ENCODE measurements around the gene AGTRAP.

AGTRAP gene

DNA sequence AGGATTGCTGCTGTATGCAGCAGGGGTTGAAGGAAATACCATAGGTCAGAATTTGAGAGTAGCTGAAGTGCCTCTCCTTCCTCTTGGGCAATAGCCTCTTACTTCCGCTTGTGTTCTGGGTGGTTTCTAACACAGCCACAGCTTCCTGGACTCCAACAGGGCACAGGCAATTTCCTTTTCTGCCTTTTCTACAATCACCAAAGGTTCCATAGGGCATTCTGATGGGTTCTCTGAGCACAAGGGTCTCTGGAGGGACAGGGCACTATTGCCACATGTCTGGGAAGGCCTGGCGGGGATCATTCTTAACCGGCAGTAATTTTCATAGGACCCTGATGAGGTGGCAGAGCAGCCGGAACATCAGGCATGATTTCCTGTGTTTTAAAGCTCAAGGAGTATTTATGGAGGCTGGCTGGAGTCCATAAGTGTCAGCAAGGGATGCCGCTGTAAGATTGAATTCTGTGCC lies 5.5 kb upstream of the AGTRAP start:
- Histone ChIP-seq H3K36me3 (ENCODE audit: control insufficient read depth in 2 of 2, insufficient read depth in 1 of 2, low read length in 2 of 2) (no peaks in the 10 kb centered on the region), H3K9me3 (ENCODE audit: control insufficient read depth, insufficient read depth, low read depth, low read length) (no peaks in the 10 kb centered on the region), H3K4me3 (ENCODE audit: low read depth, low read length) (no peak overlapping the region), H3K27ac (ENCODE audit: extremely low read depth, low read depth, low read length) (no peak overlapping the region), H3K4me1 (ENCODE audit: control insufficient read depth, insufficient read depth, low read length) (no peaks in the 10 kb centered on the region)
- ChIA-PET POLR2A (no interaction called here), CTCF (interaction anchor here (1.3 kb wide), 1 partner anchor 11 kb away, joined by 4 read pairs; no protein-coding TSS in a partner anchor)
- TF ChIP-seq ZNF394 (tag by site-specific recombination; IDR thresholded peaks at IDR 0.05; ENCODE audit: borderline replicate concordance), result peak; percentile 85; the same call in 1 of the 2 replicates
- no peak for TF ChIP-seq ZNF16 (tag by site-specific recombination; IDR thresholded peaks at IDR 0.05; ENCODE audit: low read depth)

DNA sequence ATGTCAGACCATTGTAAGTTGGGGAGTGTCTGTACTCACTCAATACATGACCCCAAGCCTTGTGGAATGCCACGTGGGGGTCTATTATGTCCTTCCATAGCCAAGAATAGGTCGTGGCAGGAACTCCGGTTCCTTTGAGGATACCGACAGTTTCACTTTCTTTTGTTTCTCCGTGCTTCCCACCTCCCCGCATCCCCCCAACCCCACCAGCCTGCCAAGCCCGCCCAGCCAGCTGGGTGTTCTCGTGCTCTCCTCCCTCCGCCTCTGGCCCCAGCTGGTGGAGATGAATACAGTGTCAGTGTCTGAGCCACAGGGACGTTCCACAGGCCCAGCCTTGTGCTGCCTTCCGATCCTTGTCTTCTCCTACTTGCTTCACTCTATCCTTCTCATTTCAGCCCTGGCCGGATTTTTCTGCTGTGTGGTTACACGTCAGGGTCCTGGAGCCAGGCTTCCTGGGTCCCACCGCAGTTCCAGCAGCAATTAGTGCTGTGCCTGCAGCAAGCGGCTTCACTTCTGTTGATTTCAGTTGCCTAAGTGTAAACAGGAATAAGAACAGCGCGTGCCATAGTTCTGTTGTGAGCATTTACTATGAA lies 4.1 kb upstream of the AGTRAP start:
- Histone ChIP-seq H3K27ac (ENCODE audit: extremely low read depth, low read depth, low read length) (no peak overlapping the region), H3K36me3 (ENCODE audit: control insufficient read depth in 2 of 2, insufficient read depth in 1 of 2, low read length in 2 of 2) (no peaks in the 10 kb centered on the region), H3K4me1 (ENCODE audit: control insufficient read depth, insufficient read depth, low read length) (no peaks in the 10 kb centered on the region), H3K9me3 (ENCODE audit: control insufficient read depth, insufficient read depth, low read depth, low read length) (no peaks in the 10 kb centered on the region), H3K4me3 (ENCODE audit: low read depth, low read length) (no peak overlapping the region)
- ChIA-PET POLR2A (interaction anchor here (0.6 kb wide), 1 partner anchor 96 kb away, joined by 9 read pairs; no protein-coding TSS in a partner anchor), CTCF (interaction anchor here (0.6 to 1.3 kb wide), 2 partner anchors 12 to 622 kb away, joined by 4 to 5 read pairs; no protein-coding TSS in a partner anchor)
- TF ChIP-seq ZNF140 (tag by site-specific recombination; IDR thresholded peaks at IDR 0.05) (no peak), ZXDB (tag by site-specific recombination; IDR thresholded peaks at IDR 0.05) (no peak), ZNF473 (tag by site-specific recombination; IDR thresholded peaks at IDR 0.05) (no peak), GLIS1 (tag by site-specific recombination; IDR thresholded peaks at IDR 0.05) (0 out of 2 replicates have a peak, but pooled peaks have one; percentile 10)
- TF ChIP-seq, protein P1, sequence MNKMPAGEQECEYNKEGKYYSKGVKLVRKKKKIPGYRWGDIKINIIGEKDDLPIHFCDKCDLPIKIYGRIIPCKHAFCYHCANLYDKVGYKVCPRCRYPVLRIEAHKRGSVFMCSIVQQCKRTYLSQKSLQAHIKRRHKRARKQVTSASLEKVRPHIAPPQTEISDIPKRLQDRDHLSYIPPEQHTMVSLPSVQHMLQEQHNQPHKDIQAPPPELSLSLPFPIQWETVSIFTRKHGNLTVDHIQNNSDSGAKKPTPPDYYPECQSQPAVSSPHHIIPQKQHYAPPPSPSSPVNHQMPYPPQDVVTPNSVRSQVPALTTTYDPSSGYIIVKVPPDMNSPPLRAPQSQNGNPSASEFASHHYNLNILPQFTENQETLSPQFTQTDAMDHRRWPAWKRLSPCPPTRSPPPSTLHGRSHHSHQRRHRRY (tag by site-specific recombination; IDR thresholded peaks at IDR 0.05), result no peak
- TF ChIP-seq, protein P2, sequence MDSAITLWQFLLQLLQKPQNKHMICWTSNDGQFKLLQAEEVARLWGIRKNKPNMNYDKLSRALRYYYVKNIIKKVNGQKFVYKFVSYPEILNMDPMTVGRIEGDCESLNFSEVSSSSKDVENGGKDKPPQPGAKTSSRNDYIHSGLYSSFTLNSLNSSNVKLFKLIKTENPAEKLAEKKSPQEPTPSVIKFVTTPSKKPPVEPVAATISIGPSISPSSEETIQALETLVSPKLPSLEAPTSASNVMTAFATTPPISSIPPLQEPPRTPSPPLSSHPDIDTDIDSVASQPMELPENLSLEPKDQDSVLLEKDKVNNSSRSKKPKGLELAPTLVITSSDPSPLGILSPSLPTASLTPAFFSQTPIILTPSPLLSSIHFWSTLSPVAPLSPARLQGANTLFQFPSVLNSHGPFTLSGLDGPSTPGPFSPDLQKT (IDR thresholded peaks at IDR 0.05; ENCODE audit: borderline replicate concordance, low read depth, low read length), result no peak

DNA sequence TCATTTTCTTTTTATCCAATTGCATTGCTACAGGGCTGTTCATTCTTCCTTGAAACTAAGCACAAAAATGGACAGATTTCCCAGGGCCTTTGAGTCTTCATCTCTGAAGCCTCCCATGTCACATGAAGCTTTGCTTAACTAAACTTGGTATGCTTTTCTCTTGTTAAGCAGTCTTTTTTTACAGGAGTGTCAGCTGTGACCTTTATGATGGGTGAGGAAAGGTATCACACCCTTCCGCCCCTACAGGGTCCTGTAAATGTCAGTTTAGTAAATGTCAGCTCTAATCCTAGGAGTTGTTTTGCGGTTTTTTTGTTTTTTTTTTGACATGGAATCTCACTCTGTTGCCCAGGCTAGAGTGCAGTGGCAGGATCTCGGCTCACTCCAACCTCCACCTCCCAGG lies 2.6 kb upstream of the AGTRAP start:
- TF ChIP-seq, protein P3, sequence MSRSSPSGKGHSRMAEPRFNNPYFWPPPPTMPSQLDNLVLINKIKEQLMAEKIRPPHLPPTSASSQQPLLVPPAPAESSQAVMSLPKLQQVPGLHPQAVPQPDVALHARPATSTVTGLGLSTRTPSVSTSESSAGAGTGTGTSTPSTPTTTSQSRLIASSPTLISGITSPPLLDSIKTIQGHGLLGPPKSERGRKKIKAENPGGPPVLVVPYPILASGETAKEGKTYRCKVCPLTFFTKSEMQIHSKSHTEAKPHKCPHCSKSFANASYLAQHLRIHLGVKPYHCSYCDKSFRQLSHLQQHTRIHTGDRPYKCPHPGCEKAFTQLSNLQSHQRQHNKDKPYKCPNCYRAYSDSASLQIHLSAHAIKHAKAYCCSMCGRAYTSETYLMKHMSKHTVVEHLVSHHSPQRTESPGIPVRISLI (tag by site-specific recombination; IDR thresholded peaks at IDR 0.05), result no peak
- peak; percentile 28; the same call in 1 of the 2 replicates for TF ChIP-seq KLF1 (tag by site-specific recombination; IDR thresholded peaks at IDR 0.05)
- Histone ChIP-seq H3K4me3 (ENCODE audit: low read depth, low read length) (no peak overlapping the region), H3K4me1 (ENCODE audit: control insufficient read depth, insufficient read depth, low read length) (peaks cover 3% of the 10 kb centered on the region; the same call in 1 of the 2 replicates), H3K9me3 (ENCODE audit: control insufficient read depth, insufficient read depth, low read depth, low read length) (no peaks in the 10 kb centered on the region), H3K27ac (ENCODE audit: extremely low read depth, low read depth, low read length) (no peak overlapping the region), H3K36me3 (ENCODE audit: control insufficient read depth in 2 of 2, insufficient read depth in 1 of 2, low read length in 2 of 2) (no peaks in the 10 kb centered on the region)
- CTCF ChIA-PET, result interaction anchor here (1.1 kb wide), 1 partner anchor 13 kb away, joined by 3 read pairs; no protein-coding TSS in a partner anchor
- POLR2A ChIA-PET, result no interaction called here

DNA sequence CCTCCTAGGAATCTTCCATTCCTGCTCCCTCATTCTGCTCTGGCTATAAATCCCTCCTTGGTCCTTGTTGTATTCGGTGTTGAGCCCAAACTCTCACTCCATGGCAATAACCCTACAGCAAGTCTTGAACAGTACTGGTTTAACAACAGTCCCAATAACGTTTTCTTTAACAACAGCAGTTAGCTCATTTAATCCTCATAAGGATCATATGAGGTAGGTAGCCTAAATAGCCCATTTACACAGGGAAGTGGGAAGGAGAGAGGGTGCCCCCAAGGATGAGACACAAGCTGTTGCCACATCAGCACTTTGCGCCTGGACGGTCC lies 444 bp upstream of the AGTRAP start:
- H3K9me3 ChIP-seq (ENCODE audit: control insufficient read depth, insufficient read depth, low read depth, low read length), result no peaks in the 10 kb centered on the region
- no peak for TF ChIP-seq GLIS2 (tag by site-specific recombination; IDR thresholded peaks at IDR 0.05)
- TF ChIP-seq ZNF664 (tag by site-specific recombination; IDR thresholded peaks at IDR 0.05), result peak; percentile 92
- H3K4me3 ChIP-seq (ENCODE audit: low read depth, low read length), result peak overlapping the region; percentile 2; the same call in 1 of the 2 replicates
- ChIA-PET POLR2A (interaction anchor here (0.6 to 2.1 kb wide), 2 partner anchors 68 to 308 kb away, joined by 3 to 5 read pairs; no protein-coding TSS in a partner anchor), CTCF (interaction anchor here (0.7 to 2.5 kb wide), 4 partner anchors 16 to 173 kb away, joined by 4 to 9 read pairs (median 5); partner anchors contain the start of gene FBXO6)
- peaks cover 3% of the 10 kb centered on the region; the same call in 1 of the 2 replicates for H3K4me1 ChIP-seq (ENCODE audit: control insufficient read depth, insufficient read depth, low read length)
- no peak overlapping the region for H3K27ac ChIP-seq (ENCODE audit: extremely low read depth, low read depth, low read length)
- no peaks in the 10 kb centered on the region for H3K36me3 ChIP-seq (ENCODE audit: control insufficient read depth in 2 of 2, insufficient read depth in 1 of 2, low read length in 2 of 2)
